SK-N-SH (cell line): ENCODE measurements around the gene FAM53A. TPM values are rescaled to one million over a fixed set of nuclear protein-coding genes. Genes with fewer than 3 reads are reported as not detected.
A peak's percentile ranks its signal among the peaks of the same experiment; 100 is the strongest.

ENCODE experiments used
- CTCF ChIA-PET: fragments of 300-600, 350-600 bp; formaldehyde crosslinking; extraction: SDS; loops from one replicate; lab custom pipeline; 2021; lab: Yijun Ruan, JAX
- POLR2A ChIA-PET: fragments of 350-600 bp; sonication (Branson Sonifier 250); formaldehyde crosslinking; extraction: SDS; loops from one replicate; lab custom pipeline; 2020; ENCODE audit warnings: antibody characterized with exemption, inconsistent platforms; lab: Yijun Ruan, JAX
- DNase-seq: peaks from one replicate; pipeline ENCODE4 v3.0.0; 2012
- H2AFZ ChIP-seq: fragments of 200-600 bp; sonication (generic); 2 replicates; pipeline ENCODE4 v1.8.1; 2016; ENCODE audit warnings: antibody characterized with exemption, mild to moderate bottlenecking, low read depth
- H3F3A ChIP-seq: fragments of 200-600 bp; sonication (generic); replicated peaks from 2 replicates; pipeline ENCODE3; 2016; ENCODE audit warnings: antibody characterized with exemption, mild to moderate bottlenecking; ENCODE audit not compliant: insufficient read depth
- H3K27ac ChIP-seq, 2 experiments: fragments of 200-500 bp in 1 of 2; fragments of 200-600 bp in 1 of 2; sonication (Bioruptor generic) in 1 of 2; sonication (generic), shearing (Covaris generic) in 1 of 2; 2 replicates each; pipeline versions ENCODE4 v1.5.1 to v1.6.1; 2014 to 2016; ENCODE audit warnings: low read depth in 2 of 2, inconsistent platforms in 1 of 2, low read length in 1 of 2, mild to moderate bottlenecking in 1 of 2, mixed read lengths in 1 of 2
- H3K27me3 ChIP-seq: fragments of 200-600 bp; sonication (generic), shearing (Covaris generic); 2 replicates; pipeline ENCODE4 v1.6.1; 2016; ENCODE audit warnings: mixed run types; ENCODE audit not compliant: insufficient read depth
- H3K36me3 ChIP-seq, 2 experiments: fragments of 200-500 bp in 1 of 2; fragments of 200-600 bp in 1 of 2; sonication (Bioruptor generic) in 1 of 2; sonication (generic) in 1 of 2; replicated peaks in 1 of 2; 2 replicates each; pipeline versions ENCODE3 to v1.5.1; 2014 to 2016; ENCODE audit warnings: low read length in 1 of 2, mild to moderate bottlenecking in 1 of 2; ENCODE audit not compliant: insufficient read depth in 2 of 2, control insufficient read depth in 1 of 2
- H3K4me1 ChIP-seq, 2 experiments: fragments of 200-500 bp in 1 of 2; fragments of 200-600 bp in 1 of 2; sonication (Bioruptor generic) in 1 of 2; sonication (generic), shearing (Covaris generic) in 1 of 2; 2 replicates each; pipeline versions ENCODE4 v1.5.1 to v1.6.1; 2014 to 2016; ENCODE audit warnings: low read depth in 1 of 2, low read length in 1 of 2, mixed run types in 1 of 2; ENCODE audit not compliant: insufficient read depth in 2 of 2, control insufficient read depth in 1 of 2
- H3K4me2 ChIP-seq: fragments of 200-600 bp; sonication (generic), shearing (Covaris generic); 2 replicates; pipeline ENCODE4 v1.6.1; 2017; ENCODE audit warnings: mixed run types
- H3K4me3 ChIP-seq, 2 experiments: fragments of 200-500 bp in 1 of 2; fragments of 200-600 bp in 1 of 2; sonication (Bioruptor generic) in 1 of 2; sonication (generic), shearing (Covaris generic) in 1 of 2; 2 replicates each; pipeline versions ENCODE4 v1.5.1 to v1.8.1; 2014 to 2016; ENCODE audit warnings: low read depth in 2 of 2, inconsistent platforms in 1 of 2, low read length in 1 of 2, mild to moderate bottlenecking in 1 of 2, mixed read lengths in 1 of 2, moderate library complexity in 1 of 2
- H3K79me2 ChIP-seq: fragments of 200-600 bp; sonication (generic); 2 replicates; pipeline ENCODE4 v1.8.1; 2017; ENCODE audit warnings: mild to moderate bottlenecking; ENCODE audit not compliant: insufficient read depth
- H3K9ac ChIP-seq: fragments of 200-600 bp; sonication (generic); 2 replicates; pipeline ENCODE4 v1.6.1; 2017; ENCODE audit warnings: mixed run types
- H3K9me2 ChIP-seq: fragments of 200-600 bp; sonication (generic); 2 replicates; pipeline ENCODE4 v1.6.1; 2017; ENCODE audit warnings: mixed run types
- H3K9me3 ChIP-seq: fragments of 200-600 bp; sonication (generic); 2 replicates; pipeline ENCODE4 v1.6.1; 2017; ENCODE audit warnings: mixed run types, mild to moderate bottlenecking, moderate library complexity
- H4K20me1 ChIP-seq: fragments of 200-600 bp; sonication (generic); 2 replicates; pipeline ENCODE4 v1.6.1; 2017; ENCODE audit warnings: mild to moderate bottlenecking, mixed run types; ENCODE audit not compliant: insufficient read depth
- ELF1 ChIP-seq: IDR thresholded peaks from 2 replicates; pipeline ENCODE4 v1.4.0; 2012
- FOSL2 ChIP-seq: IDR thresholded peaks from 2 replicates; pipeline ENCODE4 v1.4.0; 2012; ENCODE audit warnings: low read depth, mild to moderate bottlenecking, moderate library complexity, borderline replicate concordance
- FOXJ3 ChIP-seq: sonication (generic); formaldehyde crosslinking; IDR thresholded peaks from 2 replicates; pipeline ENCODE4 v1.5.1; 2020; ENCODE audit warnings: mild to moderate bottlenecking, missing genetic modification reagents
- FOXM1 ChIP-seq: IDR thresholded peaks from 2 replicates; pipeline ENCODE4 v1.4.0; 2012; ENCODE audit warnings: low read depth, mild to moderate bottlenecking
- GATA2 ChIP-seq: sonication (generic); formaldehyde crosslinking; IDR thresholded peaks from 2 replicates; pipeline ENCODE4 v1.5.0; 2020; ENCODE audit warnings: mild to moderate bottlenecking, missing genetic modification reagents
- JUND ChIP-seq: IDR thresholded peaks from 2 replicates; pipeline ENCODE4 v1.4.0; 2012
- MAX ChIP-seq: IDR thresholded peaks from 2 replicates; pipeline ENCODE4 v1.4.0; 2012; ENCODE audit warnings: low read depth
- MXI1 ChIP-seq: IDR thresholded peaks from 2 replicates; pipeline ENCODE4 v1.6.1; 2012; ENCODE audit warnings: mild to moderate bottlenecking, low read depth, low read length, improper control_type of control experiment
- NFIC ChIP-seq: IDR thresholded peaks from 2 replicates; pipeline ENCODE4 v1.4.0; 2012; ENCODE audit warnings: borderline replicate concordance
- NRF1 ChIP-seq: IDR thresholded peaks from 2 replicates; pipeline ENCODE4 v1.6.1; 2012; ENCODE audit warnings: low read depth, mild to moderate bottlenecking, low read length
- RAD21 ChIP-seq: IDR thresholded peaks from 2 replicates; pipeline ENCODE4 v1.6.1; 2012; ENCODE audit warnings: mild to moderate bottlenecking, low read length
- RCOR1 ChIP-seq: fragments of 150-350 bp; IDR thresholded peaks from 2 replicates; pipeline ENCODE4 v1.6.1; 2017; ENCODE audit warnings: antibody characterized with exemption, low read length
- REST ChIP-seq: IDR thresholded peaks from 2 replicates; pipeline ENCODE4 v1.6.1; 2012; ENCODE audit warnings: mild to moderate bottlenecking, low read depth, low read length, moderate library complexity
- RXRA ChIP-seq: IDR thresholded peaks from 2 replicates; pipeline ENCODE4 v1.4.0; 2012; ENCODE audit warnings: low read depth, mild to moderate bottlenecking, borderline replicate concordance
- SIN3A ChIP-seq: IDR thresholded peaks from 2 replicates; pipeline ENCODE4 v1.6.1; 2012; ENCODE audit warnings: low read depth, mild to moderate bottlenecking, low read length, moderate library complexity, borderline replicate concordance
- TCF12 ChIP-seq: IDR thresholded peaks from 2 replicates; pipeline ENCODE4 v1.4.0; 2012
- TEAD4 ChIP-seq: IDR thresholded peaks from 2 replicates; pipeline ENCODE4 v1.4.0; 2012; ENCODE audit warnings: mild to moderate bottlenecking, borderline replicate concordance; ENCODE audit not compliant: insufficient read depth
- USF2 ChIP-seq: fragments of 150-350 bp; IDR thresholded peaks from 2 replicates; pipeline ENCODE4 v1.6.1; 2017; ENCODE audit warnings: antibody characterized with exemption, low read length, low read depth, borderline replicate concordance
- WGBS: methylation state at CpG from one replicate; pipeline ENCODE4 v1.1.6; 2017; ENCODE audit warnings: low lambda C conversion rate; 5-methylcytosine and 5-hydroxymethylcytosine counted together
- polyA plus RNA-seq, 3 experiments: library from polyadenylated mRNA; depleted of rRNA; stranded (reverse); fragments of >200 nt; gene quantifications; 2 replicates each; pipeline ENCODE4 v1.2.3, GENCODE V29; 2012
- TF ChIP-seq, protein P1 (sequence below): IDR thresholded peaks from 2 replicates; pipeline ENCODE4; 2012

The FAM53A gene
- polyA plus RNA-seq, 1 of the 3 experiments (the other 2 are of a cell fraction): 7.6 TPM

DNA sequence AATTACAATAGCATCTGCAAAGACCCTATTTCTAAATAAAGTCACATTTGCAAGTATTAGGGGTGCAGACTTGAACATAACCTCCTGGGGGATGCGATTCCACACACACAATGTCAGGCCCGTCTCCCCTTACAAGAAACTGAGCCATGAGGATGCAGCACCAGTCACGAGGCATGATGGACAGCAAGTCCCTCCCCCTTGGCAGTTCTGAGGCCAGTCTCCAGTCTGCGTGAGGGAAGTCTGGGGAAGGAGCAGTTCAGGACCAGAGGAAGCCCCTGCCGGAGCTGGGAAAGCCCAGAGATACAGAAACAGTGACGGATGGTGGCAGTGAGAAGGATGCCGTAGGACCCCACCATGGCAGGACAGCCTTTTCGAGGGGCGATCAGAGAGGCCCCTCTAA, 9.4 kb downstream of the FAM53A start:
- H3K4me3 ChIP-seq: no peak overlapping the region
- H2AFZ ChIP-seq: no peak overlapping the region
- 70% methylated on average over 9 of the region's 9 CpGs for WGBS
- no peaks in the 10 kb centered on the region for H3K79me2 ChIP-seq
- H3F3A ChIP-seq: no peaks in the 10 kb centered on the region
- no peak overlapping the region for H3K9ac ChIP-seq
- no peaks in the 10 kb centered on the region for H3K27me3 ChIP-seq
- H3K4me2 ChIP-seq: no peak overlapping the region
- CTCF ChIA-PET: no interaction called here
- H3K9me3 ChIP-seq: no peaks in the 10 kb centered on the region
- POLR2A ChIA-PET: no interaction called here
- DNase-seq: peak; percentile 38
- H3K9me2 ChIP-seq: no peaks in the 10 kb centered on the region
- no peak overlapping the region for H3K27ac ChIP-seq
- no peaks in the 10 kb centered on the region for H3K36me3 ChIP-seq
- H4K20me1 ChIP-seq: no peaks in the 10 kb centered on the region
- peaks cover 0 to 2% of the 10 kb centered on the region in 2 experiments; a peak in 1 of 4 replicates for H3K4me1 ChIP-seq
- TF ChIP-seq JUND (no peak), TEAD4 (no peak), RCOR1 (no peak), USF2 (no peak), FOXM1 (no peak), ELF1 (no peak), REST (no peak), RAD21 (no peak), NFIC (no peak), TCF12 (no peak), MXI1 (no peak), GATA2 (no peak), FOXJ3 (CRISPR knock-in tag) (no peak), NRF1 (no peak), MAX (no peak), FOSL2 (no peak), RXRA (no peak), SIN3A (no peak)
- TF ChIP-seq, protein P1, sequence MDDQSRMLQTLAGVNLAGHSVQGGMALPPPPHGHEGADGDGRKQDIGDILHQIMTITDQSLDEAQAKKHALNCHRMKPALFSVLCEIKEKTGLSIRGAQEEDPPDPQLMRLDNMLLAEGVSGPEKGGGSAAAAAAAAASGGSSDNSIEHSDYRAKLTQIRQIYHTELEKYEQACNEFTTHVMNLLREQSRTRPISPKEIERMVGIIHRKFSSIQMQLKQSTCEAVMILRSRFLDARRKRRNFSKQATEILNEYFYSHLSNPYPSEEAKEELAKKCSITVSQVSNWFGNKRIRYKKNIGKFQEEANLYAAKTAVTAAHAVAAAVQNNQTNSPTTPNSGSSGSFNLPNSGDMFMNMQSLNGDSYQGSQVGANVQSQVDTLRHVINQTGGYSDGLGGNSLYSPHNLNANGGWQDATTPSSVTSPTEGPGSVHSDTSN: no peak
